ENCODE measurements around the gene HIVEP1.

- no peak for TF ChIP-seq FOXM1 (IDR thresholded peaks at IDR 0.05; ENCODE audit: borderline replicate concordance)
- no peak for TF ChIP-seq PKNOX1 (IDR thresholded peaks at IDR 0.05)
- TF ChIP-seq TARDBP (IDR thresholded peaks at IDR 0.05) = no peak
- no peak for TF ChIP-seq ZNF384 (IDR thresholded peaks at IDR 0.05)
- no peak for TF ChIP-seq L3MBTL2 (conservative IDR thresholded peaks at IDR 0.05)
- TF ChIP-seq SP1 (IDR thresholded peaks at IDR 0.05) = no peak
- no peak for TF ChIP-seq BHLHE40 (IDR thresholded peaks at IDR 0.05; ENCODE audit: borderline replicate concordance)
- no peak for TF ChIP-seq NFRKB (IDR thresholded peaks at IDR 0.05)
- no peak for TF ChIP-seq HDGF (IDR thresholded peaks at IDR 0.05; ENCODE audit: borderline replicate concordance)
- no peak for TF ChIP-seq FOXK2 (IDR thresholded peaks at IDR 0.05)
- no peak for TF ChIP-seq FOXA1 (IDR thresholded peaks at IDR 0.05)
Observed at GRCh38 chr6:12152023-12152970, 140.2 kb downstream of the HIVEP1 start.
